ENCODE measurements around the gene NADK2. TPM values are rescaled to one million over a fixed set of nuclear protein-coding genes. Genes with fewer than 3 reads are reported as not detected.

NADK2 gene
- total and polyA plus RNA-seq, 9 of the 15 experiments (the other 6 are each of a cell fraction or from before 2014, with no cell fraction given) = 10.6 to 41.0 (median 24.0) TPM

GRCh38 chr5:36240779-36241630 lies 720 bp downstream of the NADK2 start (continued):
- TF ChIP-seq ARID3B (CRISPR knock-in tag; IDR thresholded peaks at IDR 0.05; ENCODE audit: borderline replicate concordance) = no peak
- no peak for TF ChIP-seq SAFB (IDR thresholded peaks at IDR 0.05; ENCODE audit: borderline replicate concordance, low read depth, low read length)
- TF ChIP-seq RBM39 (optimal IDR thresholded peaks at IDR 0.05; ENCODE audit: low read depth, low read length) = peak; percentile 24
- peak; percentile 8 for TF ChIP-seq TAF9B (IDR thresholded peaks at IDR 0.05; ENCODE audit: partially characterized antibody)
- TF ChIP-seq KDM4B (IDR thresholded peaks at IDR 0.05; ENCODE audit: borderline replicate concordance in 2 of 2, low read depth in 1 of 2) = no peak
- 0 out of 2 replicates have a peak, but pooled peaks have one; percentile 73 for TF ChIP-seq RBM14 (IDR thresholded peaks at IDR 0.05; ENCODE audit: borderline replicate concordance, insufficient read depth, low read depth, low read length)
- no peak for TF ChIP-seq ZNF274 (IDR thresholded peaks at IDR 0.05; ENCODE audit: borderline replicate concordance, low read depth, low read length)
- TF ChIP-seq L3MBTL2 (IDR thresholded peaks at IDR 0.05) = peak; percentile 38; the same call in 1 of the 2 replicates
- TF ChIP-seq ESRRA (IDR thresholded peaks at IDR 0.05; ENCODE audit: borderline replicate concordance, low read depth) = no peak
- no peak for TF ChIP-seq NUFIP1 (IDR thresholded peaks at IDR 0.05; ENCODE audit: partially characterized antibody)
- TF ChIP-seq NBN (IDR thresholded peaks at IDR 0.05; ENCODE audit: low read depth) = no peak
- peak; percentile 94 for TF ChIP-seq ZFX (CRISPR knock-in tag; IDR thresholded peaks at IDR 0.05)
- TF ChIP-seq TCFL5 (CRISPR knock-in tag; conservative IDR thresholded peaks at IDR 0.05) = no peak
- no peak for TF ChIP-seq ZSCAN32 (CRISPR knock-in tag; IDR thresholded peaks at IDR 0.05)
- no peak for TF ChIP-seq THAP12 (CRISPR knock-in tag; IDR thresholded peaks at IDR 0.05)
- TF ChIP-seq CAMTA2 (CRISPR knock-in tag; conservative IDR thresholded peaks at IDR 0.05) = no peak
- TF ChIP-seq ZNF449 (CRISPR knock-in tag; IDR thresholded peaks at IDR 0.05) = no peak
- no peak for TF ChIP-seq ZNF561 (CRISPR knock-in tag; conservative IDR thresholded peaks at IDR 0.05)
- no peak for TF ChIP-seq TEAD2 (tag; IDR thresholded peaks at IDR 0.05)
- TF ChIP-seq DMBX1 (CRISPR knock-in tag; IDR thresholded peaks at IDR 0.05; ENCODE audit: borderline replicate concordance) = no peak
- TF ChIP-seq ZBTB5 (IDR thresholded peaks at IDR 0.05) = no peak

Measured in K562 (cell line).